ENCODE measurements around the gene TRAF1. TPM values are rescaled to one million over a fixed set of nuclear protein-coding genes. Genes with fewer than 3 reads are reported as not detected.
A peak's percentile ranks its signal among the peaks of the same experiment; 100 is the strongest.

TRAF1 gene
- total RNA-seq, 1 donor from 2014 or later: 7.1 TPM

DNA sequence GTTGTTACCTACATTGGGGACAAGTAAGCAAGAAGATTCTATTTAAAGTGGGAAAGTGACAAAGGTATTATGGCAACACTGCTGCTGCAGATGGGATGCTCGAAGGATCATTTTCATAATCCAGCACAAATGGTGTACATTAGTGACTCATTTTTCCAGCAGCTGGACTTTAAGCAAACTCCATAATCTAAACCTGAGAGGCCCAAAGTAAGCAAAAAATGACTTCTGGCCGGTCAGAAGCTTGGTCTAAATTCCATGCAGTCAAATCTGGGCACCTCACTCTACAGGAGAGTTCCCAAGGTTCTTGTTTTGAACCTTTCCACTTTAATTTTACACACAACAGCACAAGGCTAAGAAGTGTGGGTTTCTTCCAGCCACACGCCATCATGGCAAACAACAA lies 43.6 kb upstream of the TRAF1 start:
- TF ChIP-seq, protein P1, sequence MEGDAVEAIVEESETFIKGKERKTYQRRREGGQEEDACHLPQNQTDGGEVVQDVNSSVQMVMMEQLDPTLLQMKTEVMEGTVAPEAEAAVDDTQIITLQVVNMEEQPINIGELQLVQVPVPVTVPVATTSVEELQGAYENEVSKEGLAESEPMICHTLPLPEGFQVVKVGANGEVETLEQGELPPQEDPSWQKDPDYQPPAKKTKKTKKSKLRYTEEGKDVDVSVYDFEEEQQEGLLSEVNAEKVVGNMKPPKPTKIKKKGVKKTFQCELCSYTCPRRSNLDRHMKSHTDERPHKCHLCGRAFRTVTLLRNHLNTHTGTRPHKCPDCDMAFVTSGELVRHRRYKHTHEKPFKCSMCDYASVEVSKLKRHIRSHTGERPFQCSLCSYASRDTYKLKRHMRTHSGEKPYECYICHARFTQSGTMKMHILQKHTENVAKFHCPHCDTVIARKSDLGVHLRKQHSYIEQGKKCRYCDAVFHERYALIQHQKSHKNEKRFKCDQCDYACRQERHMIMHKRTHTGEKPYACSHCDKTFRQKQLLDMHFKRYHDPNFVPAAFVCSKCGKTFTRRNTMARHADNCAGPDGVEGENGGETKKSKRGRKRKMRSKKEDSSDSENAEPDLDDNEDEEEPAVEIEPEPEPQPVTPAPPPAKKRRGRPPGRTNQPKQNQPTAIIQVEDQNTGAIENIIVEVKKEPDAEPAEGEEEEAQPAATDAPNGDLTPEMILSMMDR (IDR thresholded peaks at IDR 0.05): no peak
- Mint-ChIP-seq H3K9me3 (ENCODE audit: unreplicated experiment) (no peaks in the 10 kb centered on the region), H3K4me1 (ENCODE audit: unreplicated experiment) (peaks cover 11% of the 10 kb centered on the region), H3K27ac (ENCODE audit: unreplicated experiment) (no peak overlapping the region), H3K36me3 (ENCODE audit: unreplicated experiment) (peaks cover 2% of the 10 kb centered on the region), H3K27me3 (ENCODE audit: unreplicated experiment) (no peaks in the 10 kb centered on the region), H3K4me3 (ENCODE audit: unreplicated experiment) (no peak overlapping the region)
- no peak for DNase-seq (ENCODE audit: extremely low spot score, unreplicated experiment)

- Mint-ChIP-seq H3K9me3 (ENCODE audit: unreplicated experiment) (no peaks in the 10 kb centered on the region), H3K4me3 (ENCODE audit: unreplicated experiment) (no peak overlapping the region), H3K4me1 (ENCODE audit: unreplicated experiment) (peaks cover 11% of the 10 kb centered on the region), H3K27ac (ENCODE audit: unreplicated experiment) (peak overlapping the region; percentile 48), H3K36me3 (ENCODE audit: unreplicated experiment) (peaks cover 9% of the 10 kb centered on the region), H3K27me3 (ENCODE audit: unreplicated experiment) (no peaks in the 10 kb centered on the region)
- no peak for DNase-seq (ENCODE audit: extremely low spot score, unreplicated experiment)
- TF ChIP-seq, protein P1 (IDR thresholded peaks at IDR 0.05): no peak
These were observed 39.4 kb upstream of the TRAF1 start for GRCh38 chr9:120966013-120966369.

- no peak for DNase-seq (ENCODE audit: extremely low spot score, unreplicated experiment)
- H3K4me3 Mint-ChIP-seq (ENCODE audit: unreplicated experiment): no peak overlapping the region
- H3K27me3 Mint-ChIP-seq (ENCODE audit: unreplicated experiment): no peaks in the 10 kb centered on the region
- H3K36me3 Mint-ChIP-seq (ENCODE audit: unreplicated experiment): peaks cover 9% of the 10 kb centered on the region
- peak overlapping the region; percentile 48 for H3K27ac Mint-ChIP-seq (ENCODE audit: unreplicated experiment)
- TF ChIP-seq, protein P1 (IDR thresholded peaks at IDR 0.05): no peak
- H3K4me1 Mint-ChIP-seq (ENCODE audit: unreplicated experiment): peaks cover 10% of the 10 kb centered on the region
- no peaks in the 10 kb centered on the region for H3K9me3 Mint-ChIP-seq (ENCODE audit: unreplicated experiment)
These were observed 38.9 kb upstream of the TRAF1 start for GRCh38 chr9:120965344-120966012.

DNA sequence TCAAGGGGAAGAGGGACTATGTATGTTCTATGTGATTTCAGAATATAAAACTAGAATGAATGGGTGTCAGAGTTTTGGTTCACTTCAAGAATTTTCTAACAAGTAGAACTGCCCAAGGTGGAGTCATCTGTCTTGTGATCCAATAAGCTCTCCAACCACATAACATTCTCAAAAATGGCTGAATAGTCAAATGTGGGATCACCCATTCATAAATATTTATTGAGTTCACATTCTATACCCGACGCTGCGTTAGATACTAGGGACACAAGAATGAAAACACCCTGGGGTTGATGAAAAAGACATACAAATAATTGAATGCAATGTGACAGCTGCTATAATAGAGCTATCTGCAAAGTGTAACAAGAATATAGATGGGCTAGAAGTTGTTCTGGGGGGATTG lies 35.3 kb upstream of the TRAF1 start:
- H3K27ac Mint-ChIP-seq (ENCODE audit: unreplicated experiment): no peak overlapping the region

GRCh38 chr9:120960001-120960400 lies 33.4 kb upstream of the TRAF1 start:
- peaks cover 5% of the 10 kb centered on the region for H3K4me1 Mint-ChIP-seq (ENCODE audit: unreplicated experiment)
- H3K27ac Mint-ChIP-seq (ENCODE audit: unreplicated experiment): no peak overlapping the region
- peaks cover 21% of the 10 kb centered on the region for H3K36me3 Mint-ChIP-seq (ENCODE audit: unreplicated experiment)
- no peak for DNase-seq (ENCODE audit: extremely low spot score, unreplicated experiment)
- no peaks in the 10 kb centered on the region for H3K27me3 Mint-ChIP-seq (ENCODE audit: unreplicated experiment)
- TF ChIP-seq, protein P1 (IDR thresholded peaks at IDR 0.05): no peak
- H3K4me3 Mint-ChIP-seq (ENCODE audit: unreplicated experiment): no peak overlapping the region
- H3K9me3 Mint-ChIP-seq (ENCODE audit: unreplicated experiment): no peaks in the 10 kb centered on the region

More for the DNA sequence above, 35.3 kb upstream of the TRAF1 start:
- Mint-ChIP-seq H3K36me3 (ENCODE audit: unreplicated experiment) (peaks cover 16% of the 10 kb centered on the region), H3K4me1 (ENCODE audit: unreplicated experiment) (peaks cover 13% of the 10 kb centered on the region), H3K9me3 (ENCODE audit: unreplicated experiment) (no peaks in the 10 kb centered on the region), H3K27me3 (ENCODE audit: unreplicated experiment) (no peaks in the 10 kb centered on the region), H3K4me3 (ENCODE audit: unreplicated experiment) (no peak overlapping the region)
- DNase-seq (ENCODE audit: extremely low spot score, unreplicated experiment): no peak
- TF ChIP-seq, protein P1 (IDR thresholded peaks at IDR 0.05): no peak

Data from osteocyte (in vitro differentiated cells).